ENCODE results near the gene DOP1A. TPM values are rescaled to one million over a fixed set of nuclear protein-coding genes. Genes with fewer than 3 reads are reported as not detected.
"Not testable (repeated sequence)": the region's sequence is repeated elsewhere in the genome, so short reads cannot be mapped to it uniquely, and the experiment has no call there.

Gene DOP1A
- total RNA-seq, 2 experiments from 2014 or later: 6.6 to 7.7 TPM

GRCh38 chr6:83182114-83182513, 114.6 kb downstream of the DOP1A start:
- peaks cover 50% of the 10 kb centered on the region for H3K36me3 Mint-ChIP-seq (ENCODE audit: low read depth)
- no peak overlapping the region for H3K27ac Mint-ChIP-seq
- DNase-seq (no peak), ATAC-seq (no peak)
- intact Hi-C loops (cut with micrococcal nuclease): no loop called here
- no peaks in the 10 kb centered on the region for H3K27me3 Mint-ChIP-seq
- TF ChIP-seq CTCF (IDR thresholded peaks at IDR 0.05): no peak
- peaks cover 3% of the 10 kb centered on the region for H3K4me1 Mint-ChIP-seq (ENCODE audit: low read depth)
- H3K9me3 Mint-ChIP-seq: no peaks in the 10 kb centered on the region
- CTCF ChIA-PET: no interaction called here
- POLR2A ChIA-PET: no interaction called here
- H3K4me3 Mint-ChIP-seq: no peak overlapping the region

GRCh38 chr6:83183082-83183828, 115.8 kb downstream of the DOP1A start:
- peaks cover 4% of the 10 kb centered on the region for H3K4me1 Mint-ChIP-seq (ENCODE audit: low read depth)
- H3K9me3 Mint-ChIP-seq: no peaks in the 10 kb centered on the region
- no peak overlapping the region for H3K27ac Mint-ChIP-seq
- TF ChIP-seq CTCF (IDR thresholded peaks at IDR 0.05): no peak
- ATAC-seq: no peak
- ChIA-PET POLR2A (interaction anchor here (0.8 kb wide), 2 partner anchors 12 to 27 kb away, joined by 4 read pairs; no protein-coding TSS in a partner anchor), CTCF (interaction anchor here (0.6 to 1.4 kb wide), 5 partner anchors 12 to 118 kb away, joined by 3 to 4 read pairs (median 3); partner anchors contain the start of genes DOP1A and UBE3D)
- peaks cover 50% of the 10 kb centered on the region for H3K36me3 Mint-ChIP-seq (ENCODE audit: low read depth)
- intact Hi-C loops (cut with micrococcal nuclease): no loop called here
- no peak overlapping the region for H3K4me3 Mint-ChIP-seq
- H3K27me3 Mint-ChIP-seq: no peaks in the 10 kb centered on the region
- DNase-seq: no peak

- Mint-ChIP-seq H3K36me3 (ENCODE audit: low read depth) (peaks cover 57% of the 10 kb centered on the region), H3K4me3 (no peak overlapping the region), H3K4me1 (ENCODE audit: low read depth) (peaks cover 15% of the 10 kb centered on the region), H3K27ac (no peak overlapping the region), H3K27me3 (no peaks in the 10 kb centered on the region), H3K9me3 (no peaks in the 10 kb centered on the region)
- DNase-seq (no peak), ATAC-seq (no peak)
- intact Hi-C loops (cut with micrococcal nuclease): no loop called here
- TF ChIP-seq CTCF (IDR thresholded peaks at IDR 0.05): no peak
- ChIA-PET POLR2A (no interaction called here), CTCF (interaction anchor here (0.7 to 9.7 kb wide), 3 partner anchors 30 to 119 kb away, joined by 3 to 70 read pairs (median 10); partner anchors contain the start of genes DOP1A and UBE3D)
Measured at GRCh38 chr6:83185096-83185495, 117.6 kb downstream of the DOP1A start.

- POLR2A ChIA-PET: interaction anchor here (1.1 kb wide), 1 partner anchor 123 kb away, joined by 4 read pairs; the partner anchor contains the start of gene UBE3D
- DNase-seq (no peak), ATAC-seq (no peak)
- H3K27ac Mint-ChIP-seq: no peak overlapping the region
- TF ChIP-seq CTCF (IDR thresholded peaks at IDR 0.05): no peak
- no peaks in the 10 kb centered on the region for H3K9me3 Mint-ChIP-seq
- no peaks in the 10 kb centered on the region for H3K27me3 Mint-ChIP-seq
- intact Hi-C loops (cut with micrococcal nuclease): no loop called here
- H3K36me3 Mint-ChIP-seq (ENCODE audit: low read depth): peaks cover 38% of the 10 kb centered on the region
- no peak overlapping the region for H3K4me3 Mint-ChIP-seq
- CTCF ChIA-PET: interaction anchor here (0.8 to 9.7 kb wide), 5 partner anchors 19 to 122 kb away, joined by 3 to 70 read pairs (median 4); partner anchors contain the start of genes DOP1A and UBE3D
- peaks cover 30% of the 10 kb centered on the region for H3K4me1 Mint-ChIP-seq (ENCODE audit: low read depth)
Measured at GRCh38 chr6:83188501-83188900, 121.0 kb downstream of the DOP1A start.

GRCh38 chr6:83190626-83191025, 123.2 kb downstream of the DOP1A start:
- intact Hi-C loops (cut with micrococcal nuclease): loop anchor here (5.0 kb wide), 1 partner anchor 123 kb away; the partner anchor contains the start of genes DOP1A and UBE3D
- ChIA-PET POLR2A (no interaction called here), CTCF (interaction anchor here (1.2 to 9.7 kb wide), 3 partner anchors 21 to 124 kb away, joined by 4 to 70 read pairs (median 11); partner anchors contain the start of genes DOP1A and UBE3D)
- H3K4me1 Mint-ChIP-seq (ENCODE audit: low read depth): peaks cover 43% of the 10 kb centered on the region
- TF ChIP-seq CTCF (IDR thresholded peaks at IDR 0.05): no peak
- DNase-seq: no peak
- no peak overlapping the region for H3K27ac Mint-ChIP-seq
- no peak for ATAC-seq
- no peaks in the 10 kb centered on the region for H3K27me3 Mint-ChIP-seq
- peaks cover 22% of the 10 kb centered on the region for H3K36me3 Mint-ChIP-seq (ENCODE audit: low read depth)
- no peaks in the 10 kb centered on the region for H3K9me3 Mint-ChIP-seq
- H3K4me3 Mint-ChIP-seq: no peak overlapping the region

GRCh38 chr6:83191974-83192373, 124.5 kb downstream of the DOP1A start:
- H3K27ac Mint-ChIP-seq, ATAC-seq, H3K9me3 Mint-ChIP-seq, POLR2A ChIA-PET, H3K27me3 Mint-ChIP-seq, DNase-seq: not testable (repeated sequence)
- Mint-ChIP-seq H3K4me3 (peak overlapping the region; percentile 96), H3K36me3 (ENCODE audit: low read depth) (peaks cover 20% of the 10 kb centered on the region), H3K4me1 (ENCODE audit: low read depth) (peaks cover 48% of the 10 kb centered on the region)
- CTCF ChIA-PET: interaction anchor here (2.8 to 9.7 kb wide), 2 partner anchors 23 to 126 kb away, joined by 11 to 70 read pairs; partner anchors contain the start of genes DOP1A and UBE3D
- intact Hi-C loops (cut with micrococcal nuclease): loop anchor here (5.0 kb wide), 1 partner anchor 125 kb away; the partner anchor contains the start of genes DOP1A and UBE3D
